ENCODE data around the gene CHST15.

The CHST15 gene

DNA sequence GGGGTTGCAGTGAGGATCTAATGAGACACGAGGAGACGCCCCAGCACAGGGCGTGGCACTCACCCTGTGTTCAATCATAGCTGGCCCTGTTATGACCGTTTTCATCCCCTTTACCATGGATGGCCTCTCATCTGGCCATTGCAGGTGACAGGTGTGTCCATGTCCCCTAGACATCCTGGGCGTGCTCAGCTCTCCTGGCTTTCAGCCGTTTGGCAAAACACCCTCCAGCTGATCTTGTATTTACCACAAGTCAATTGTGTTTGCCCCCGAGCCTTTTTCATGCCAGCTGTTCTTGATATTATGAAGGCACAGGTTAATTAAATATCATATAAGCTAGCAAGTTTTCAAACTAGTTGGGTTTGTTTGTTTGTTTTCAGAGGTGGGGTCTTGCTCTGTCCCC, 97.1 kb downstream of the CHST15 start:
- TF ChIP-seq, protein P1, sequence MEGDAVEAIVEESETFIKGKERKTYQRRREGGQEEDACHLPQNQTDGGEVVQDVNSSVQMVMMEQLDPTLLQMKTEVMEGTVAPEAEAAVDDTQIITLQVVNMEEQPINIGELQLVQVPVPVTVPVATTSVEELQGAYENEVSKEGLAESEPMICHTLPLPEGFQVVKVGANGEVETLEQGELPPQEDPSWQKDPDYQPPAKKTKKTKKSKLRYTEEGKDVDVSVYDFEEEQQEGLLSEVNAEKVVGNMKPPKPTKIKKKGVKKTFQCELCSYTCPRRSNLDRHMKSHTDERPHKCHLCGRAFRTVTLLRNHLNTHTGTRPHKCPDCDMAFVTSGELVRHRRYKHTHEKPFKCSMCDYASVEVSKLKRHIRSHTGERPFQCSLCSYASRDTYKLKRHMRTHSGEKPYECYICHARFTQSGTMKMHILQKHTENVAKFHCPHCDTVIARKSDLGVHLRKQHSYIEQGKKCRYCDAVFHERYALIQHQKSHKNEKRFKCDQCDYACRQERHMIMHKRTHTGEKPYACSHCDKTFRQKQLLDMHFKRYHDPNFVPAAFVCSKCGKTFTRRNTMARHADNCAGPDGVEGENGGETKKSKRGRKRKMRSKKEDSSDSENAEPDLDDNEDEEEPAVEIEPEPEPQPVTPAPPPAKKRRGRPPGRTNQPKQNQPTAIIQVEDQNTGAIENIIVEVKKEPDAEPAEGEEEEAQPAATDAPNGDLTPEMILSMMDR (IDR thresholded peaks at IDR 0.05), result no peak

DNA sequence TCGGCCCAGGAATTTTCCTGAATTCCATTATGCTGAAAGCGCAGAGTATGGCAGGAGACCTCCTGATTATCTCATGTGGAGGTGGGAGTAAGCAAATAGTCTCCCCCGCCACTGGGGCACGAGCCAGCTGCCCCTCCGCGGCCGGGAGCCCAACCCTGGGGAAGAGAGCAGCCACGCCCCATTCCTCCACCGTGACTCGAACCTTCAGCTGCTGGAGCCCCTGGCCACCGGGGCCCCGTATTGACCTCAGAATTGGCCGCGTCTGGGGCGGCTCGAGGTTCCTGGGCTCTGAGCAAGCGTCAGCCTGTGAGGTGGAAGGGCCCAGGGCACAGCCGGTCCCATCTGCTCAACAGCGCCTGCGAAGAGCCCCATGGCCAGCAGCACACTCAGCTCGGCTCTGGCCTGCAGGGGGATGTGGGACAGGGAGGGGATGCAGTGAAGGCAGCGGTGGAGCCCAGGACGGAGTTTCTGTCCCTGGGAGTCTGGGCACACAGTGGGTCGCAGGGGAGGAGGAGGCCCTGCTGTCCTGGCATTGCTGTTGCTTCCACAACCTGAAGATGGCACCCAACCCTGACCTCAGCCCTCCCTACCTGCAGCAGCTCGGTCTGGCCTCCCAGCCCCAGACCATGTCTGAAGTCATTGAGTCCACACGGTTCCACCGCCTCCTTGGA, 97.8 kb downstream of the CHST15 start:
- TF ChIP-seq, protein P1 (IDR thresholded peaks at IDR 0.05), result peak; percentile 40

- TF ChIP-seq, protein P1 (IDR thresholded peaks at IDR 0.05), result no peak
Measured at GRCh38 chr10:123995082-123995460, 98.3 kb downstream of the CHST15 start.

DNA sequence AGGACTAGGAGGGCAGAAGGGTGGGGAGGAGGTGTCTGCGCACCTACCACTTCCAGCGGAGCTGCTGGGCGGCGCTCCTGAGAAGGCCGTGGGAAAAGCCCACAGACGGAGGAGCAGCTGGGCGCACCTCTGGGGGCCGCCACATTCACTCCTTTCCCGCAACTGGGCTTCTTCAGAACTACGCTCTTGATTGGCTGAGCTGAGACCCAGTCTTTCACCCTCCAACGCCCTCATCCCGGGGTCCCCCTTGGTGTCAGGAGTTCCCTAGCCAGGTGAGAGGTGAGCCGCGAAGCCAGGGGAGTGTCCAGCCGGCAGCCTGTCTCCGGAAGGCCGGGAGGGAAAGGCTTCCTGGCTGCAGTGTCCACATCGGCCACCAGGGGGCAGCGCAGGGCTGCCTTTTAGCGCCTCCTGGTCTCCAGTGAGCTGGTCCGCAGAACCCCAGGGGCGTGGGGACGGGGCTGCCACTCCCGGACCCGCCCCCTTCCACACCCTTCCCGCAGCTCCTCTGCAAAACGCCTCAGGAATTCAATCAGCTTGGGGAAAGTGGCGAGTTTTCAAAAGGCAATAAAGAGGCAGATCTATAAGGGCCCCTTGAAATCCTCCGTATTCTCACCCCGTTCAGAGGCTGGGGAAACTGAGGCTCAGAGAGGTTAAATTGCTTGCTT, 98.8 kb downstream of the CHST15 start:
- TF ChIP-seq, protein P1 (IDR thresholded peaks at IDR 0.05), result peak; percentile 95

GRCh38 chr10:123993534-123994416, 99.6 kb downstream of the CHST15 start:
- TF ChIP-seq, protein P1 (IDR thresholded peaks at IDR 0.05), result no peak

- TF ChIP-seq, protein P1 (IDR thresholded peaks at IDR 0.05), result no peak
Measured at GRCh38 chr10:123991611-123992570, 101.5 kb downstream of the CHST15 start.

- TF ChIP-seq, protein P1 (IDR thresholded peaks at IDR 0.05), result no peak
Measured at GRCh38 chr10:123990889-123991288, 102.5 kb downstream of the CHST15 start.
